SK-N-MC (cell line): ENCODE measurements around the gene PERM1.

Source experiments
- EZH2 ChIP-seq: fragments of 200-600 bp; sonication (generic); IDR thresholded peaks from one replicate; pipeline ENCODE4 v1.6.1; 2017; ENCODE audit warnings: antibody characterized with exemption
- FOXP2 ChIP-seq: optimal IDR thresholded peaks from 2 replicates; pipeline ENCODE3; 2011; ENCODE audit warnings: mild to moderate bottlenecking, moderate library complexity; ENCODE audit not compliant: insufficient read depth; ENCODE audit errors: extremely low read length, control extremely low read depth
- POLR2AphosphoS5 ChIP-seq: IDR thresholded peaks from 2 replicates; pipeline ENCODE4 v1.6.1; 2012; ENCODE audit warnings: mild to moderate bottlenecking, low read depth, low read length, borderline replicate concordance

DNA sequence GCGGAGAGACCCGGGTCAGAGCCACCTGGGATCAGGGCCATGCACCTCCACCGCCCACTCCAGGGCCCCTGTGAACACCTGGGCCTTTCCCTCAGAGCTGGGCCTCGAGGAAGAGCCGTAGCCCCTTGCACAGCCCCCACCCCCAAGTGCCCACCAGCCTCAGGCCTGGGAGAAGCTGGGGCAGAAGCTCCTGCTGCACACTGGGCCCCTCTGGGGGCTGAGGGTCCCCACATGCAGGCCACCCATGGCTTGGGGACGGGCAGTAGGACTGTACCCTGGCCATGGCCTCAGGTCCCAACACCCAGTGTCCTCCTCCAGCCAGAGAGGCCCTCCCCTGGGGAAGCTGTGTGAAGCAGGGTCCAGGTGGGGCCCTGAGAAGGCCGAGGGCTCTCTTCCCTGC is 29.3 kb downstream of the PERM1 start:
- TF ChIP-seq EZH2 (no peak), POLR2AphosphoS5 (no peak), FOXP2 (no peak)
